Ovary (tissue), 3 donors: ENCODE measurements around the gene MICAL2.

Experiments
- CTCF ChIP-seq, 3 donors: fragments of 450-650 bp in 2 of 3; fragments of 200-600 bp in 1 of 3; IDR thresholded peaks; one replicate each; pipeline versions ENCODE4 v1.5.1 to v1.8.0; 2016 to 2022; ENCODE audit warnings: antibody characterized with exemption in 3 of 3, mild to moderate bottlenecking in 1 of 3
- POLR2A ChIP-seq: fragments of 450-650 bp; IDR thresholded peaks from one replicate; pipeline ENCODE4 v1.6.1; 2017; ENCODE audit warnings: antibody characterized with exemption, mild to moderate bottlenecking, moderate library complexity
- donor health status: DM: no; HTN: no; CAD: no.

GRCh38 chr11:12119502-12119901 is 9.1 kb downstream of the MICAL2 start:
- TF ChIP-seq CTCF (IDR thresholded peaks at IDR 0.05) (no peak), POLR2A (no peak)
